Chondrocyte (in vitro differentiated cells): Measurements from ENCODE around the gene LRRC26. TPM values are rescaled to one million over a fixed set of nuclear protein-coding genes. Genes with fewer than 3 reads are reported as not detected.
"Not testable (repeated sequence)": the region's sequence is repeated elsewhere in the genome, so short reads cannot be mapped to it uniquely, and the experiment has no call there.

ENCODE experiments used
- DNase-seq: peaks from one replicate; pipeline ENCODE4 v3.0.0; 2021; ENCODE audit warnings: mixed read lengths, low spot score
- H3K27ac Mint-ChIP-seq: one replicate; pipeline ENCODE4 v1.8.0; 2021; ENCODE audit warnings: mild to moderate bottlenecking, moderate library complexity, mixed read lengths; ENCODE audit not compliant: unreplicated experiment
- H3K27me3 Mint-ChIP-seq: 2 replicates; pipeline ENCODE4 v1.8.0; 2021; ENCODE audit warnings: low read depth, mixed read lengths
- H3K36me3 Mint-ChIP-seq: 2 replicates; pipeline ENCODE4 v1.8.0; 2021; ENCODE audit warnings: low read depth, mixed read lengths
- H3K4me1 Mint-ChIP-seq: 2 replicates; pipeline ENCODE4 v1.8.0; 2021; ENCODE audit warnings: low read depth, mild to moderate bottlenecking, mixed read lengths
- H3K4me3 Mint-ChIP-seq: one replicate; pipeline ENCODE4 v1.8.0; 2021; ENCODE audit warnings: mild to moderate bottlenecking, moderate library complexity, mixed read lengths; ENCODE audit not compliant: unreplicated experiment
- H3K9me3 Mint-ChIP-seq: 2 replicates; pipeline ENCODE4 v1.8.0; 2021; ENCODE audit warnings: low read depth, mixed read lengths
- total RNA-seq: library from RNA; stranded (reverse); gene quantifications from 3 replicates; pipeline ENCODE4 v1.2.1, GENCODE V29; 2021
- TF ChIP-seq, protein P1 (sequence below): fragments of 200-600 bp; sonication (generic); IDR thresholded peaks from 2 replicates; pipeline ENCODE4 v1.5.0; 2021; ENCODE audit warnings: antibody characterized with exemption, mild to moderate bottlenecking, moderate library complexity

Gene LRRC26
- total RNA-seq, 1 donor from 2014 or later, result not detected

DNA sequence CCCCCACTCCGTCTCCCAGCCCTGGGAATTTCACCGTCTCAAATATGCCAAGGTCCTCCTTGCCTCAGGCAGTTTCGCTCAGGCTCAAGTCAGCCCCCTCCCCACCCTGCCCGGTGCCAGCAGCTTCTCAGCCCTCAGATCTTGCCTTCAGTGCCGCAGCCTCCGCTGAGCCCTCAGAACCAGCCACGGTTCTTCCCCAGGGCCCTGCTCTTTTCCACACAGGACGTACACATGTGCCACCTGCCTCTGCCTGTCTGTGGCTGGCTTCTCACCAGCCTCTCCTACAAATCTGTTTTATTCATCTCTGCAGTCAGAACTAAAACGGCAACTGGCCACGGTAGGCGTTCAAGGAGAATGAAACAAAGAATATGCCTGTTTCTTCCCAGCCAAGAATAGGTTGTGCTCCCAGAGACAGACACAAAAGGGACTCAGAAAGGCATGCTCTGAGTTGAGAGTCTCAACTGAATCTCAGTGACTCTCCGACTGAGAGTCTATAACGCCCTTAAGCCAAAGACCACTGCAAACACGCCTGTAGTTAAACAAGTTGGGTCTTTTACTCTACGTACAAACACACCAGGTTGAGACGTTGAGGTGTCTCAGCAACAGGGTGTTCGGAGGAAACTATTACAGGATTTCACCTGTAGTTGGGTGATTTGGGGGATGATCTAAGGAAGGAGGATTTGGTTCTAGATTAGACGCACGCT is 41.5 kb downstream of the LRRC26 start:
- peaks cover 26% of the 10 kb centered on the region for H3K4me1 Mint-ChIP-seq

DNA sequence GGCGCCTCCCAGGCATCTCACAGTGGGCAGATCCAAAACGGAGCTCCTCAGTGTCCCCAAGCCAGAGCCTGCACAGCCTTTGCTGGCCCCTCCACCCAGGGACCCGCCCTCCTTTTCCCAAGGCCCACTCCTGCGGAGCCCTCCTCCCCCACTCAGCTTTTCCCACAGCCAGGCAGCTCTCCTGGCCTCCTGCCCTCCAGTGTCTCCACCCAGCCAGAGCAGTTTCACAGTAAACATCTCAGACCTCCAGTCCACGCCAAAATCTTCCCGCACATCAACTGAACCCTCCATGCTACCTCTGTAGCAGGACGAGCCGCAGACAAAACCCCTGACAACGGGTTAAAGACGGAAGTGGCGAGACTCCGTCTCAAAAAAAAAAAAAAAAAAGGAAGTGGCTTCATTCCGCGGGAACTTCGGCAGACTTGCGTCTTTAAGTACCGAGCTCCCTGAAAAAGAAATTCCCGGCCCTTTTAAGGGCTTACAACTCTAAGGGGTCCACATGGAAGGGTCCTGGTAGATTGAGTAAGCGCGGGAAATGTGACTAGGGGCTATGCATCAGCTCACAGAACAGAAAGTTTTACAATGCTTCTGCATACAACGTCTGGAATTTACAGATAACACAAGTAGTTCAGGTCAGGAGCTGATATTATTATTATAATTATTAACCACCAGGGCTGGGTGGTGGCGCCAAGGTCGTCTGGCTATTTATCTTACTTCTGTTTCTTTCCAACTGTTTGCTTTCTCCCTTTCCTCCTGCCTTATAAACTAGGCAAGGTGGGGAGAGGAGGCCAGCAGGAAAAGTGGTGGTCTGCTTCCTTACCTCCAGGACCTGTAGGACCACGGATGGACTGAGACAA is 42.3 kb downstream of the LRRC26 start:
- peaks cover 26% of the 10 kb centered on the region for H3K4me1 Mint-ChIP-seq
- no peaks in the 10 kb centered on the region for H3K9me3 Mint-ChIP-seq
- peak; percentile 50 for DNase-seq
- H3K36me3 Mint-ChIP-seq, result no peaks in the 10 kb centered on the region
- TF ChIP-seq, protein P1, sequence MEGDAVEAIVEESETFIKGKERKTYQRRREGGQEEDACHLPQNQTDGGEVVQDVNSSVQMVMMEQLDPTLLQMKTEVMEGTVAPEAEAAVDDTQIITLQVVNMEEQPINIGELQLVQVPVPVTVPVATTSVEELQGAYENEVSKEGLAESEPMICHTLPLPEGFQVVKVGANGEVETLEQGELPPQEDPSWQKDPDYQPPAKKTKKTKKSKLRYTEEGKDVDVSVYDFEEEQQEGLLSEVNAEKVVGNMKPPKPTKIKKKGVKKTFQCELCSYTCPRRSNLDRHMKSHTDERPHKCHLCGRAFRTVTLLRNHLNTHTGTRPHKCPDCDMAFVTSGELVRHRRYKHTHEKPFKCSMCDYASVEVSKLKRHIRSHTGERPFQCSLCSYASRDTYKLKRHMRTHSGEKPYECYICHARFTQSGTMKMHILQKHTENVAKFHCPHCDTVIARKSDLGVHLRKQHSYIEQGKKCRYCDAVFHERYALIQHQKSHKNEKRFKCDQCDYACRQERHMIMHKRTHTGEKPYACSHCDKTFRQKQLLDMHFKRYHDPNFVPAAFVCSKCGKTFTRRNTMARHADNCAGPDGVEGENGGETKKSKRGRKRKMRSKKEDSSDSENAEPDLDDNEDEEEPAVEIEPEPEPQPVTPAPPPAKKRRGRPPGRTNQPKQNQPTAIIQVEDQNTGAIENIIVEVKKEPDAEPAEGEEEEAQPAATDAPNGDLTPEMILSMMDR, result no peak
- H3K27ac Mint-ChIP-seq, result peak overlapping the region; percentile 17
- no peaks in the 10 kb centered on the region for H3K27me3 Mint-ChIP-seq
- peak overlapping the region; percentile 75 for H3K4me3 Mint-ChIP-seq

More for the DNA sequence above, 41.5 kb downstream of the LRRC26 start:
- DNase-seq, result no peak
- H3K27me3 Mint-ChIP-seq, result peaks cover 2% of the 10 kb centered on the region
- H3K9me3 Mint-ChIP-seq, result no peaks in the 10 kb centered on the region
- H3K4me3 Mint-ChIP-seq, result peak overlapping the region; percentile 75
- TF ChIP-seq, protein P1, result no peak
- H3K36me3 Mint-ChIP-seq, result no peaks in the 10 kb centered on the region
- H3K27ac Mint-ChIP-seq, result peak overlapping the region; percentile 80

DNA sequence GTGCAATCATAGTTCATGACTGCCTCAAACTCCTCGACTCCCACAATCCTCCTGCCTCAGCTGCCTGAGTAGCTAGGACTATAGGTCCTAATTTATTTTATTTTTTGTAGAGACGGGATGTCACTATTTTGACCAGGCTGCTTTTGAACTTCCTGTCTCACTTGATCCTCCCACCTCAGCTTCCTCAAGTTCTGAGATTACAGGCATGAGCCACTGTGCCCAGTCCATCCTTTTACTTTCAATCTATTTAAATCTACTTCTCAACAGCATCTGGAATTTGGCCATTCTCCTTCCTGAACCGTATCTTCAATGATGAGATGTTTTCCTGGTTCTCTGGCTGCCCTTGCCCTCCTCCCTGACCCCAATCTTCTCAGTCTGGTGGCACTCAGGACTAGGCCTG is 43.1 kb downstream of the LRRC26 start:
- Mint-ChIP-seq H3K4me1 (peaks cover 31% of the 10 kb centered on the region), H3K27me3 (no peaks in the 10 kb centered on the region), H3K36me3 (no peaks in the 10 kb centered on the region), H3K4me3 (no peak overlapping the region), H3K27ac (peak overlapping the region; percentile 49), H3K9me3 (no peaks in the 10 kb centered on the region)
- TF ChIP-seq, protein P1, result no peak
- no peak for DNase-seq

DNA sequence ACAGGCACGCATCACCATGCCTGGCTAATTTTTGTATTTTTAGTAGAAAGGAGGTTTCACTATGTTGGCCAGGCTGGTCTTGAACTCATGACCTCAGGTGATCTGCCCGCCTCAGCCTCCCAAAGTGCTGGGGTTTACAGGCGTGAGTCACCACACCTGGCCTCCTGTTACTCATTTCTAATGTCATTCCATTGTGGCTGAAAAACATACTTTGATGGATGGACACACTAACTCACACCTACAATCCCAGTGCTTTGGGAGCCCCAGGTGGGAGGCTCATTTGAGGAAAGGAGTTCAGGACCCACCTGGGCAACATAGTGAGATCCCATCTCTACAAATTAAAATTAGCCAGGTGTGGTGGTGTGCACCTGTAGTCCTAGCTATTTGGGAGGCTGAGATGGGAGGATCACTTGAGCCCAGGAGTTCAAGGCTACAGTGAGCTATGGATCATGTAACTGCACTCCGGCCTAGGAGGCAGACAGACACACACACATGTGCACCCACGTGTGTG is 45.8 kb downstream of the LRRC26 start:
- peaks cover 28% of the 10 kb centered on the region for H3K4me1 Mint-ChIP-seq
- H3K9me3 Mint-ChIP-seq, H3K27ac Mint-ChIP-seq, H3K4me3 Mint-ChIP-seq, H3K36me3 Mint-ChIP-seq, DNase-seq, H3K27me3 Mint-ChIP-seq: not testable (repeated sequence)

DNA sequence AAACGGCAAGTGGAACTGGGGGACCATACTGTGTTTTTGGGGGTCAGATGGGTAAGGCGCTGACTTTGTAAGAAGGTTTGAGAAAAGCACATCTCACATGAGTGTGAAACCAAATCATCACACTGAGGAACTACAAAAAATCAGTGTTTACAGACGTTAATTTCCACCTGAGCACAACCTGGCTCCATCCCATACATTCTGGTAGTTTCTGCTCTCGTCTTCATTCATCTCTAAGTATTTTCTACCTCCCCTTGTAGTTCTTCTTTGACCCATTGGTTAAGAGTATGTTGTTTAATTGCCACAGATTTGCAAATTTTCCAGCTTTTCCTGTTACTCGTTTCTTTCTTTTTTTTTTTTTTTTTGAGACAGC is 46.4 kb downstream of the LRRC26 start:
- no peak for DNase-seq
- Mint-ChIP-seq H3K36me3 (no peaks in the 10 kb centered on the region), H3K27ac (no peak overlapping the region), H3K4me1 (peaks cover 23% of the 10 kb centered on the region), H3K4me3 (no peak overlapping the region), H3K27me3 (no peaks in the 10 kb centered on the region), H3K9me3 (no peaks in the 10 kb centered on the region)
- TF ChIP-seq, protein P1, result no peak

DNA sequence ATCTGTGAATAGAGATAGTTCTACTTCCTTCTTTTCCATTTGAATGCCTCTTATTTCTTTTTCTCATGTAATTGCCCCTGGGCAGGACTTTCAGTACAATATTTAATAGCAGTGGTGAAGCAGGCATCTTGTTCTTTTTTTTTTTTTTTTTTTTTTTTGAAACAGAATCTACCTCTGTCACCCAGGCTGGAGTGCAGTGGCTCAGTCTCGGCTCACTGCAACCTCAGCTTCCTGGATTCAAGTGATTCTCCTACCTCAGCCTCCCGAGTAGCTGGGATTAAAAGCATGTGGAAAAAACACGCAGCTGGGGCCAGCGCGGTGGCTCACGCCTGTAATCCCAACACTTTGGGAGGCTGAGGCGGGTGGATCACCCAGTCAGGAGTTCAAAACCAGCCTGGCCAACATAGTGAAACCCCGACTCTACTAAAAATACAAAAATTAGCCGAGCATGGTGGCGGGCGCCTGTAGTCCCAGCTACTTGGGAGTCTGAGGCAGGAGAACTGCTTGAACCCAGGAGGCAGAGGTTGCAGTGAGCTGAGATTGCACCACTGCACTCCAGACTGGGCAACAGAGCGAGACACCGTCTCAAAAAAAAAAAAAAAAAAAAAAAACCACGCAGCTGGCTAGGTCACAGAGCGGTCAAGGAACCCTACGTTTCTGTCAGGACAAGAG is 46.9 kb downstream of the LRRC26 start:
- H3K9me3 Mint-ChIP-seq, DNase-seq, H3K36me3 Mint-ChIP-seq, H3K4me3 Mint-ChIP-seq, H3K27me3 Mint-ChIP-seq, H3K27ac Mint-ChIP-seq: not testable (repeated sequence)
- H3K4me1 Mint-ChIP-seq, result peaks cover 17% of the 10 kb centered on the region

DNA sequence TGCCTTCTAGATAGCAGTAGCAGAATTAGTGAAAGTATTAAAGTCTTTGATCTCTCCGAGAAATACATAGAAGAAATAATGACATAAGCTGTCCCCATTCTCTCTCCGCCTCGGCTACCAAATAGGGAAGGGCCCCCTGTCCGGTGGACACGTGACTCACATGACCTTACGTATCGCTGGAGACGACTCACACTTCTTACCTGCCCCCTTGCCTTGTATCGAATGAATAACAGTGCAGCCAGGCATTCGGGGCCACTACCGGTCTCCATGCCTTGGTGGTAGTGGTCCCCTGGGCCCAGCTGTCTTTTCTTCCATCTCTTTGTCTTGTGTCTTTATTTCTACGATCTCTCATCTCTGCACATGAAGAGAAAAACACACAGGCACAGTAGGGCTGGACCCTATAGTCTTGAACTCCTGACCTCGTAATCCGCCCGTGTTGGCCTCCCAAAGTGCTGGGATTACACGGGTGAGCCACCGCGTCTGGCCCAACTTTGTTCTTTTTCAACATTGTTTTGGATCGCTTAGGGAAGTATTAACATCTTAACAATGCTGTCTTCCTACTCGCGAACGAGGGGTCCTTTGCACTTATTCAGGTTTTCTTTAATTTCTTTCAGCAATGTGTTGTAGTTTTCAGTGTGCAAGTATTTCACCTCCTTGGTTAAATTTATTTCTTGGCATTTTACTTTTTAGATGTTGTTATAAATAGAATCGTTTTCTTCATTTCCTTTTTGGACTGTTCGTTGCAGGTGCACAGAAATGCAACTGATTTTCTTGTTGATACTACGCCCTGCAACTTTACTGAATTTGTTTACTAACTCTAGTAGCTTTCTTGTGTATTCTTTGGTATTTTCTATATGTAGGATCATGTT is 47.7 kb downstream of the LRRC26 start:
- not testable (repeated sequence) for DNase-seq, H3K4me1 Mint-ChIP-seq, H3K4me3 Mint-ChIP-seq, H3K27ac Mint-ChIP-seq, H3K27me3 Mint-ChIP-seq, H3K9me3 Mint-ChIP-seq, H3K36me3 Mint-ChIP-seq
